ENCODE results near the gene TRAPPC13. TPM values are rescaled to one million over a fixed set of nuclear protein-coding genes. Genes with fewer than 3 reads are reported as not detected.
A peak's percentile ranks its signal among the peaks of the same experiment; 100 is the strongest.

Gene TRAPPC13
- total and polyA plus RNA-seq, 2 of the 13 experiments (the other 11 are each of a cell fraction or from before 2014, with no cell fraction given), result 8.4 to 19.6 TPM

GRCh38 chr5:65630981-65631380 is 6.2 kb downstream of the TRAPPC13 start (continued):
- no peak for TF ChIP-seq TRAFD1 (CRISPR knock-in tag; IDR thresholded peaks at IDR 0.05; ENCODE audit: borderline replicate concordance)
- no peak for TF ChIP-seq MXI1 (IDR thresholded peaks at IDR 0.05; ENCODE audit: borderline replicate concordance, low read depth, low read length)
- TF ChIP-seq FOXA1 (IDR thresholded peaks at IDR 0.05), result no peak
- 0 out of 2 replicates have a peak, but pooled peaks have one; percentile 20 for TF ChIP-seq FOXA1 (CRISPR knock-in tag; IDR thresholded peaks at IDR 0.05)
- no peak for TF ChIP-seq NBN (conservative IDR thresholded peaks at IDR 0.05)
- no peak for TF ChIP-seq GZF1 (CRISPR knock-in tag; IDR thresholded peaks at IDR 0.05)
- TF ChIP-seq IRF2 (CRISPR knock-in tag; IDR thresholded peaks at IDR 0.05), result no peak
- no peak for TF ChIP-seq FUBP1 (CRISPR knock-in tag; IDR thresholded peaks at IDR 0.05; ENCODE audit: borderline replicate concordance)
- no peak for TF ChIP-seq PRPF4 (IDR thresholded peaks at IDR 0.05; ENCODE audit: low read depth, low read length, poor library complexity, severe bottlenecking)
- TF ChIP-seq ZFP36L1 (CRISPR knock-in tag; IDR thresholded peaks at IDR 0.05), result no peak
- TF ChIP-seq PITX1 (CRISPR knock-in tag; IDR thresholded peaks at IDR 0.05), result no peak
- 0 out of 2 replicates have a peak, but pooled peaks have one; percentile 34 for TF ChIP-seq ISL2 (CRISPR knock-in tag; IDR thresholded peaks at IDR 0.05)
- TF ChIP-seq SSRP1 (CRISPR knock-in tag; IDR thresholded peaks at IDR 0.05), result no peak
- TF ChIP-seq CSRNP1 (CRISPR knock-in tag; IDR thresholded peaks at IDR 0.05), result no peak
- TF ChIP-seq ZNF512B (CRISPR knock-in tag; IDR thresholded peaks at IDR 0.05; ENCODE audit: borderline replicate concordance), result no peak
- TF ChIP-seq THAP9 (CRISPR knock-in tag; IDR thresholded peaks at IDR 0.05; ENCODE audit: borderline replicate concordance), result no peak
- TF ChIP-seq SAFB2 (CRISPR knock-in tag; IDR thresholded peaks at IDR 0.05; ENCODE audit: borderline replicate concordance, low read depth), result no peak
- no peak for TF ChIP-seq ATF4 (CRISPR knock-in tag; IDR thresholded peaks at IDR 0.05)
- TF ChIP-seq ZNF441 (CRISPR knock-in tag; IDR thresholded peaks at IDR 0.05; ENCODE audit: borderline replicate concordance), result no peak
